H1 (cell line): ENCODE data around the gene ANXA7. TPM values are rescaled to one million over a fixed set of nuclear protein-coding genes. Genes with fewer than 3 reads are reported as not detected.

Experiments used
- CTCF ChIA-PET: fragments of 300-600 bp; sonication (Branson Sonifier 250); formaldehyde crosslinking; loops from one replicate; lab custom pipeline; 2021; ENCODE audit not compliant: partially characterized antibody; lab: Charles Lee
- POLR2A ChIA-PET: fragments of 300-600 bp; sonication (Branson Sonifier 250); formaldehyde crosslinking; loops from one replicate; lab custom pipeline; 2021; ENCODE audit warnings: inconsistent platforms; ENCODE audit not compliant: partially characterized antibody; lab: Charles Lee
- DNase-seq, 2 experiments: peaks; one replicate each; pipeline versions ENCODE4 v3.0.0 to v3.0.0-alpha.2; 2010 to 2022; ENCODE audit warnings: low spot score in 2 of 2, low read depth in 1 of 2, mixed read lengths in 1 of 2
- FAIRE-seq: peaks from 2 replicates; lab custom pipeline; 2011; peaks lifted over from hg19 to GRCh38; lab: Jason Lieb, UNC
- H2AFZ ChIP-seq: 2 replicates; pipeline ENCODE4 v1.8.1; 2012; ENCODE audit warnings: low read length, inconsistent platforms
- H2AK5ac ChIP-seq: 2 replicates; pipeline ENCODE4 v1.6.1; 2013; ENCODE audit warnings: low read depth, low read length
- H2BK120ac ChIP-seq: replicated peaks from 2 replicates; pipeline ENCODE3; 2013; ENCODE audit warnings: low read depth, low read length, inconsistent platforms
- H2BK12ac ChIP-seq: 2 replicates; pipeline ENCODE4 v1.6.1; 2013; ENCODE audit warnings: low read depth, low read length
- H2BK15ac ChIP-seq: 2 replicates; pipeline ENCODE4 v1.6.1; 2013; ENCODE audit warnings: low read length
- H2BK20ac ChIP-seq: 2 replicates; pipeline ENCODE4 v1.6.1; 2013; ENCODE audit warnings: low read length
- H2BK5ac ChIP-seq: 2 replicates; pipeline ENCODE4 v1.6.1; 2013; ENCODE audit warnings: low read depth, low read length
- H3K14ac ChIP-seq: 2 replicates; pipeline ENCODE4 v1.6.1; 2013; ENCODE audit warnings: inconsistent platforms; ENCODE audit not compliant: insufficient read length
- H3K18ac ChIP-seq: 2 replicates; pipeline ENCODE4 v1.6.1; 2013; ENCODE audit warnings: low read length; ENCODE audit errors: extremely low read depth
- H3K23ac ChIP-seq: 2 replicates; pipeline ENCODE4 v1.6.1; 2013; ENCODE audit warnings: inconsistent platforms; ENCODE audit not compliant: insufficient read length
- H3K23me2 ChIP-seq: 2 replicates; pipeline ENCODE4 v1.6.1; 2013; ENCODE audit warnings: low read depth, low read length
- H3K27ac ChIP-seq: 2 replicates; pipeline ENCODE4 v1.6.1; 2011; ENCODE audit warnings: low read depth, low read length, inconsistent platforms
- H3K27me3 ChIP-seq, 4 experiments: replicated peaks in 1 of 4; 1 replicate in 1 of 4; 2 replicates in 3 of 4; pipeline versions ENCODE4 v1.6.1 to v1.8.1; 2011 to 2013; ENCODE audit warnings: low read length in 3 of 4, mild to moderate bottlenecking in 3 of 4, inconsistent platforms in 2 of 4, mixed read lengths in 2 of 4, moderate library complexity in 1 of 4; ENCODE audit not compliant: control insufficient read depth in 3 of 4, insufficient read depth in 3 of 4; ENCODE audit errors: extremely low read depth in 1 of 4
- H3K36me3 ChIP-seq, 4 experiments: 2 replicates each; pipeline versions ENCODE4 v1.6.1 to v1.8.1; 2011 to 2013; ENCODE audit warnings: mild to moderate bottlenecking in 4 of 4, low read length in 3 of 4, moderate library complexity in 2 of 4, control low read depth in 1 of 4, inconsistent platforms in 1 of 4; ENCODE audit not compliant: insufficient read depth in 4 of 4, control insufficient read depth in 2 of 4
- H3K4ac ChIP-seq: replicated peaks from 2 replicates; pipeline ENCODE3; 2013; ENCODE audit warnings: low read length, low read depth, mixed read lengths, inconsistent platforms; ENCODE audit not compliant: insufficient read length
- H3K4me1 ChIP-seq, 4 experiments: replicated peaks in 1 of 4; 1 replicate in 1 of 4; 2 replicates in 3 of 4; pipeline versions ENCODE4 v1.6.1 to v1.8.1; 2011 to 2013; ENCODE audit warnings: low read length in 3 of 4, inconsistent platforms in 2 of 4, mixed read lengths in 1 of 4; ENCODE audit not compliant: insufficient read depth in 4 of 4, control insufficient read depth in 3 of 4
- H3K4me2 ChIP-seq, 2 experiments: 2 replicates each; pipeline versions ENCODE4 v1.6.1 to v1.8.1; 2011 to 2013; ENCODE audit warnings: low read depth in 2 of 2, low read length in 2 of 2, control low read depth in 1 of 2, inconsistent platforms in 1 of 2, mild to moderate bottlenecking in 1 of 2; ENCODE audit not compliant: insufficient read depth in 1 of 2
- H3K4me3 ChIP-seq, 4 experiments: fragments of 200-600, 300-600 bp in 1 of 4; sonication (generic), shearing (Covaris generic), sonication (Bioruptor Twin) in 1 of 4; 2 replicates each; pipeline versions ENCODE4 v1.5.1 to v1.8.1; 2011 to 2016; ENCODE audit warnings: low read length in 4 of 4, low read depth in 3 of 4, control low read depth in 2 of 4, inconsistent platforms in 2 of 4, mild to moderate bottlenecking in 2 of 4, mixed read lengths in 1 of 4, moderate library complexity in 1 of 4; ENCODE audit not compliant: insufficient read depth in 2 of 4; ENCODE audit errors: extremely low read depth in 1 of 4
- H3K56ac ChIP-seq: replicated peaks from 2 replicates; pipeline ENCODE3; 2013; ENCODE audit warnings: low read depth, mild to moderate bottlenecking, mixed read lengths, low read length, inconsistent platforms; ENCODE audit not compliant: insufficient read length
- H3K79me1 ChIP-seq: 2 replicates; pipeline ENCODE4 v1.6.1; 2013; ENCODE audit warnings: low read depth, low read length, control low read depth
- H3K79me2 ChIP-seq, 2 experiments: 2 replicates each; pipeline versions ENCODE4 v1.6.1 to v1.8.1; 2012 to 2013; ENCODE audit warnings: low read length in 2 of 2, mild to moderate bottlenecking in 2 of 2, inconsistent platforms in 1 of 2; ENCODE audit not compliant: insufficient read depth in 2 of 2, control insufficient read depth in 1 of 2
- H3K9ac ChIP-seq, 4 experiments: replicated peaks in 1 of 4; 1 replicate in 1 of 4; 2 replicates in 3 of 4; pipeline versions ENCODE4 v1.6.1 to v1.8.1; 2011 to 2013; ENCODE audit warnings: low read depth in 3 of 4, low read length in 3 of 4, control low read depth in 2 of 4, mild to moderate bottlenecking in 2 of 4, moderate library complexity in 2 of 4, inconsistent platforms in 1 of 4; ENCODE audit errors: extremely low read depth in 1 of 4
- H3K9me3 ChIP-seq, 2 experiments: 2 replicates each; pipeline versions ENCODE4 v1.6.1 to v1.8.1; 2012 to 2013; ENCODE audit warnings: mild to moderate bottlenecking in 2 of 2, moderate library complexity in 2 of 2, control low read depth in 1 of 2, inconsistent platforms in 1 of 2, low read depth in 1 of 2, low read length in 1 of 2, mixed read lengths in 1 of 2; ENCODE audit not compliant: insufficient read depth in 2 of 2
- H4K20me1 ChIP-seq, 2 experiments: replicated peaks in 1 of 2; 2 replicates each; pipeline versions ENCODE3 to v1.8.1; 2011 to 2013; ENCODE audit warnings: inconsistent platforms in 2 of 2, low read length in 2 of 2, mild to moderate bottlenecking in 1 of 2; ENCODE audit not compliant: insufficient read depth in 2 of 2, control insufficient read depth in 1 of 2
- H4K5ac ChIP-seq: 2 replicates; pipeline ENCODE4 v1.6.1; 2013; ENCODE audit warnings: low read length, low read depth, mixed read lengths, inconsistent platforms; ENCODE audit not compliant: insufficient read length
- H4K8ac ChIP-seq: 2 replicates; pipeline ENCODE4 v1.8.0; 2013; ENCODE audit warnings: mild to moderate bottlenecking, moderate library complexity, low read length, inconsistent platforms; ENCODE audit not compliant: insufficient read depth; ENCODE audit errors: extremely low read depth
- H4K91ac ChIP-seq: replicated peaks from 2 replicates; pipeline ENCODE3; 2013; ENCODE audit warnings: low read length, mixed read lengths, inconsistent platforms; ENCODE audit not compliant: insufficient read length
- CREB1 ChIP-seq: IDR thresholded peaks from 2 replicates; pipeline ENCODE4 v1.6.1; 2012; ENCODE audit warnings: inconsistent platforms
- TAF1 ChIP-seq: IDR thresholded peaks from 2 replicates; pipeline ENCODE4 v1.6.1; 2011; ENCODE audit warnings: mild to moderate bottlenecking, low read depth, low read length
- WGBS, 2 experiments: shearing (Covaris generic) in 1 of 2; methylation state at CpG; one replicate each; pipeline versions ENCODE4 v1.1.6 to v1.1.7; 2013 to 2015; ENCODE audit warnings: low lambda C conversion rate in 2 of 2, mixed read lengths in 2 of 2, inconsistent platforms in 1 of 2, low coverage in 1 of 2, missing lambda C conversion rate in 1 of 2; ENCODE audit not compliant: insufficient replicate concordance in 2 of 2, insufficient coverage in 1 of 2, insufficient read length in 1 of 2; ENCODE audit errors: extremely low coverage in 1 of 2, missing lambda C conversion rate in 1 of 2; 5-methylcytosine and 5-hydroxymethylcytosine counted together
- polyA plus RNA-seq, 7 experiments: library from polyadenylated mRNA; depleted of rRNA in 3 of 7; stranded (reverse) in 5 of 7; unstranded in 2 of 7; fragments of >200 nt in 5 of 7; fragments of 200-250 nt in 2 of 7; gene quantifications; 1 replicate in 5 of 7; 2 replicates in 1 of 7; 4 replicates in 1 of 7; pipeline versions ENCODE4 v1.2.1 to v1.2.3, GENCODE V29; 2011 to 2013; ENCODE audit warnings: missing spikeins in 2 of 7, mixed read lengths in 2 of 7
- total RNA-seq: library from RNA; stranded (reverse); fragmentation: NEBNext Ultra II Directional; extraction: Animal tissue kit (Norgen Biotek cat#: 25700); gene quantifications from 2 replicates; pipeline ENCODE4 v1.2.1, GENCODE V29; 2021

The ANXA7 gene
- total and polyA plus RNA-seq, 2 of the 8 experiments (the other 6 are each of a cell fraction or from before 2014, with no cell fraction given), result 37.1 to 63.6 TPM

DNA sequence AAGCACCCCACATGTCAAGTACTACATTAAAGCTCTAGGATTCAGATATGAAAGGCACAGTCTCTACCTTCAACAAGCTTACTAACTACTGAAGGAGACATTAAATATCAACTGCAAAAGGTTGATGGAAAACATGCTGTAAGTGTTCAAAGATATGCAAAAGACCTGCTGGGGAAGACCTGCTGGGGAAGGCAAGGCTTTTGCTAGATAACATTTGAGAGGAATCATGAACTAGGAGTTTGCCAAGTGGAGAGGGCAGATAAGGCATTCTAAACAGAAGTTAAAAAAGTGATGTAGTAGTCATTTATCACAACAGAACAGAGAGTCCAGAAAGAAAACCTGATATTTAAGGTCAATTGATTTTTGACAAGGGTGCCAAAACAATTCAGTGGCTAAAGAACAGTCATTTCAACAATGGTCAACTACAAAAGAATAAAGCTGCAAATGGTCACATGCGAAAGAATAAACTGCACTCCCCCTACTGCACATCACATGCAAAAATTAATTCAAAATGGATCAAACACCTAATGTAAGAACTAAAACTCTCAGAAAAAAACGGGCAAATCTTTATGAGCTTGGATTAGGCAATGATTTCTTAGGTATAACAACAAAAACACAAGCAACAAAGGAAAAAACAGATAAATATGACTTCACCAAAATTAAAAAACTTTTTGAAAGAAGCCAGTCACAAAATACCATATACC is 42.5 kb upstream of the ANXA7 start:
- Histone ChIP-seq H3K23me2 (no peaks in the 10 kb centered on the region), H3K23ac (no peak overlapping the region), H3K9ac (no peak overlapping the region), H3K9me3 (no peaks in the 10 kb centered on the region), H3K27me3 (no peaks in the 10 kb centered on the region), H2BK12ac (no peak overlapping the region), H4K8ac (no peak overlapping the region), H2AFZ (no peak overlapping the region), H3K4ac (no peak overlapping the region), H3K4me3 (no peak overlapping the region), H3K18ac (no peak overlapping the region), H3K14ac (no peak overlapping the region), H3K79me1 (no peaks in the 10 kb centered on the region), H2BK5ac (no peak overlapping the region), H3K79me2 (no peaks in the 10 kb centered on the region), H2BK120ac (no peak overlapping the region), H3K56ac (no peak overlapping the region), H3K27ac (no peak overlapping the region), H4K20me1 (no peaks in the 10 kb centered on the region), H4K5ac (no peak overlapping the region), H2AK5ac (no peak overlapping the region), H3K4me1 (no peaks in the 10 kb centered on the region), H2BK20ac (no peak overlapping the region), H4K91ac (no peak overlapping the region), H2BK15ac (no peak overlapping the region), H3K36me3 (peaks cover 0 to 13% (median 0%) of the 10 kb centered on the region in 4 experiments; a peak in 1 of 8 replicates), H3K4me2 (no peak overlapping the region)
- WGBS, 2 experiments, result 87% methylated on average over 2 of the region's 2 CpGs; no CpG with 5 or more reads in 1 of the 2 experiments
- ChIA-PET POLR2A (no interaction called here), CTCF (no interaction called here)
- DNase-seq (no peak), FAIRE-seq (no peak)
- TF ChIP-seq CREB1 (no peak), TAF1 (no peak)
